Stimulated activated CD4-positive, alpha-beta T cell treated with anti-CD3 and anti-CD28 coated beads, Interleukin-2, amount 100 ng/mL, for 48 hours (primary cell): Measurements from ENCODE around the gene GSC.
"Not testable (repeated sequence)": the region's sequence is repeated elsewhere in the genome, so short reads cannot be mapped to it uniquely, and the experiment has no call there.

Experiments used
- DNase-seq, 2 donors: peaks; one replicate each; pipeline ENCODE4 v3.0.0-alpha.2; 2020

The GSC gene

DNA sequence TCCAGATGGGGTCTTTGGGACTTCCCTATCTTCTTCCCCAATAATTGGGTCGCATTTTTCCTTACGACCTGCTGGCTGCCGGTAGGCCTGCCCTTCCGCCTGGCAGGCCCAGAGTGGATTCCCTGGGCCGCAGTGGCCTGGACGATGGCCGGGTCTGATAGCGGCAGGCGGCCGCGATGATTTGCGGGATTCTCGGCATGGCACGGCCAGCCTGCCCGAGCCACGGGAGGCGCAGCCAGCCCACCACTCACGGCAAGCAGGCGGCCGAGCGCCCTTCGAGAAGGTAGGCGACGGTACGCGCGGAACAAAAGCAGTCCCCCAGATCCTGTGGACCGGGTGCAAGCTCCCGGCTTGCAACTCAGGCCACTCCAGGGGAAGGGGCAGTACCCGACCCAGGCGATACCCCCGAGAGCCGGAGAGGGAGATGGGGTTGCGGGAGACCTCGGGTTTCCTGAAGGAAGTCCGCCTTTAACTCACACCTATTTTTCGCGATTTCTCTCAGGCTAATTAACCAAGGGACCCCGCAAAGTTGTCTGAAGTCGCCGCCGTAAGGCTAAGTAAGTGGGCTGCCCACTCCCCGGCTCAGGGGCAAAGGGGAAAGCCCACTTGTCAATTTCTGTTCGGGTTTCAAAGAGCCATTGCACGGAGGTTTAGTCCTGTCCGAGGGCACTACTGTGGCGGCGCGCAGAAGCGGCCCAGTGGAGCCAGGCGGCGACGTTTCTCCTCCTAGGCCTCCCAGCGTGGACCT is 1.4 kb upstream of the GSC start:
- DNase-seq = no peak

DNA sequence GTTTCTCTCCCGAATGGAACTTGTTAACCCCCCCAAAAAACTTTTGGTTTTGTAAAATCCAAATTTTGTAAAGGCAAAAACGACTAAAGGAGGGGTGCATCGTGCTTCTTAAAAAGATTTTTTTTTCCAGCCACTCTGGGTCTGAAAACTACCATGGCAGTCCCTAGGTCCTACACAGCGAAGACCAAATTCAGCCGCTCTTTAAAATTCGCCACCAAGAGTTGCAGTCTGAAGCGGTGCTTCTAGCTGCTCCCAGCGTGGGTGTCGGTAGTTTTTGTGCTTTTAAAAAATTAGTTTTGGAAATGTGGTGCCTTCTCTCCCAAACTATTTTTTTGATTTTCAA is 873 bp upstream of the GSC start:
- DNase-seq = no peak

GRCh38 chr14:94770251-94770749 is 387 bp upstream of the GSC start:
- no peak for DNase-seq

GRCh38 chr14:94768521-94769390 is 1.2 kb downstream of the GSC start:
- DNase-seq = no peak

- DNase-seq = no peak
Measured at GRCh38 chr14:94768141-94768520, 1.8 kb downstream of the GSC start.

DNA sequence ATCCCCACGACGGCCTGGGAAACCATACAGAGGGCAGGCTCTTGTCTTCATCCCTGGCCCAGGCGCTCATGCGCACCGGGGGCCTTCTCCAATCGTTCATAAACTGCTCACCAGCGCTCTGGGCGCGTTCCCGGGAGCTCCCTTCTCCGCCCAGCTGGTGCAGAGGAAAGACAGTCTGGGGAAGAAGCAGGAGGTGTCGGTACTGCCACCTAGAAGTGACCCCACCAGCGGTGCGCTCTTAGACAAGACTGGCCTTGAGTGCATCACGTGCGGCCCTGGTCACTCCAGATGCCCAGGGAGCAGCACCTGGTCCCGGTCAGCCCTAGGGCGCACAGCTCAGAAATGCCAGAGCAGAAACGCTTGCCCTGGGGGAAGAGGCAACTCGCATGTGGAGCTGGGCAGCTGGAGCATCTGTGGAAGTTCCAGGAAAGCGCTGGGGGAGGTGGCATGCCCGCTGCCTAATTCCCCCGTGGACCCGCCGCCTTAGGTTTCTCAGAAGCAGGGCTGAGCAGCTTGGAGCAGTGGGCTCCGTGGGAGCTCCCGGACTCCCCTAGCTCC is 2.5 kb downstream of the GSC start:
- DNase-seq = no peak

GRCh38 chr14:94764573-94764972 is 5.3 kb downstream of the GSC start:
- no peak for DNase-seq

DNA sequence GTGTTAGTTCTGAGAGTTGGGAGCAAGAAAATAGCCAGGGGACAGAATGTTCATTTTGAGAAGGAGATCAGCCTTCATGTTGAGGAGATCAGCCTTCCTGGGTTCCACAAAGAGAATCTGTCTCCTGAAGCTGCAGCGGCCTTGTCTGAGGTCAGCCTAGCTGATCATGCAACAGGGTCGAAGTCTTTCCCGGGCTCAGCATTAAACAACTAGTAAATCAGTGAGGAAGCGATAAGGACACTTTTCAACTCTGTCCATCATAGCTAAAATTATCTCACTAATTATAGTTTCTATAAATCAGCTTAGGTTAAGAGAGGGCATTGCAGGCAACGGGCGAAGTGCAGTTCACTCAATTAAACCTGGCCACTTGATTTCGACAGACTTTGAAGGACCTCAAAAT is 7.5 kb downstream of the GSC start:
- DNase-seq = no peak

GRCh38 chr14:94761997-94762377 is 7.9 kb downstream of the GSC start:
- no peak for DNase-seq

- no peak for DNase-seq
Measured at GRCh38 chr14:94761348-94761996, 8.4 kb downstream of the GSC start.

DNA sequence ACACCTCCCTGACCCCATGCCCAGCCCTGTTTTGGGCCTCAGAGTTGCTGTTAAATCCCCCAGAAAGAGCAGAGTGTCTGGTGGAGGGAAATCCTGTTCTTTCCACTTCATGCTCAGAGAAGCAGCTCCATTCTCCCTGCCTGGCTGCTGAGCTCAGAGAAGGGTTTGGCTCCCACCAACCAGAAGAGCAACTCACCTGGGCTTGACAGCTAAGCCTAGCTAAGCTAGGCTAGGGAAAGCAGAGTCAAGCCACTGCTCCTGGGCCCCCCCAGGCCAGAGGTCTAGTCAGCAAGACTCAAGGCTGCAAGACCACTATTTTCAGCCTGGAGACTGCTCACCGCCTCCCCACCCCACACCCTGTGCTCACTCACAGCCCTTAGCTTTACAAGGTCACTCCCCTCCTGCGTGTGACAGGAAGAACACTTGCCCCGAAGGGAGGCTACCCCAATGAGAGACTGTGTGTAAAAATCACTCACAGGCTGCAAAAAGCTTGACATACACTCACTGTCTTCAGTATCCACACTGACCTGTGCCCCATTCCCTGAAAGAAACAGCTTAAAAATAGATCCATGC is 13.5 kb downstream of the GSC start:
- DNase-seq = no peak

- DNase-seq = no peak
Measured at GRCh38 chr14:94754391-94754942, 15.4 kb downstream of the GSC start.

- DNase-seq = no peak
Measured at GRCh38 chr14:94752591-94753436, 17.1 kb downstream of the GSC start.

GRCh38 chr14:94751956-94752355 is 18.0 kb downstream of the GSC start:
- no peak for DNase-seq

GRCh38 chr14:94751321-94751720 is 18.6 kb downstream of the GSC start:
- DNase-seq = no peak

DNA sequence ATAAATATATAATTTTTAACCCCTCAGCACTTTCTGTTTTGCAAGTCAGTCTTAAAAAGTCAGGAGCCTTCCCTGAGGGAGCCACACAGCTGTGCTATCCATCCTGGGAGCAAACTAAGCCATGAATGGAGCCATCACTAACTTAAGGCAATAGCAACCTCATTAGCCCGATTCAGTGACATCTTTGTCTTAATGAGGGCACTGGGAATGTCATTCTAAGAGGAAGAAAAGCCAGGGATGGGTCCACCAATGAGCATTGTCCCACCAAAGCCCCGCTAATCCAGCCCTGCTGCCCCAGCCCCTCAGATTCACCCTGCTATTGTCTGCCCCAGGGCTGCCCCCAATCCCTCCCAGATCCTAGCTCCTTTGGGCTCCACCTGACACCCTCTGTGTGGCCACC is 19.5 kb downstream of the GSC start:
- no peak for DNase-seq

- no peak for DNase-seq
Measured at GRCh38 chr14:94748667-94749347, 21.1 kb downstream of the GSC start.

DNA sequence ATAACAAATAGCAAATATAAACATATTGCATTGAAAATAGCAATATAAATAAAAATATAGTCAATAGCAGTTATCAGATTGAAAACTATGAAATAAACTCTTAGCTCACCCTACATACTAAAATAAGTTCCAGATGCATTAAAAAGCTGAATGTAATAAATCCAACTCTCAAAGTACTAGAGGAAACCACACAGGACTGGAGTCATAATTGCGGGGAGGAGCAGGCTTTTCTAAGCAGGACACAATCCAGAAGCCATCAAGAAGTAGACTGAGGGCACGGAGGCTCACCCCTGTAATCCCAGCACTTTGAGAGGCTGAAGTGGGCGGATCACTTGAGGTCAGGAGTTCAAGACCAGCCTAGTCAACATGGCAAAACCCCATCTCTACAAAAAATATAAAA is 22.2 kb downstream of the GSC start:
- DNase-seq = no peak

DNA sequence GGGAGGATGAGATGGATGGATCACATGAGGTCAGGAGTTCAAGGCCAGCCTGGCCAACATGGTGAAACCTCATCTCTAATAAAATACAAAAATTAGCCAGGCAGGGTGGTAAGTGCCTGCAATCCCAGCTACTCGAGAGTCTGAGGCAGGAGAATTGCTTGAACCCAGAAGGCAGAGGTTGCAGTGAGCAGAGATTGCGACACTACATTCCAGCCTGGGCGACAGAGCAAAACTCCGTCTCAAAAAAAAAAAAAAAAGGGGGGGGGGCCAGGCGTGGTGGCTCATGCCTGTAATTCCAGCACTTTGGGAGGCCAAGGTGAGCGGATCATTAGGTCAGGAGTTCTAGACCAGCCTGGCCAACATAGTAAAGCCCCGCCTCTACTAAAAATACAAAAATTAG is 22.8 kb downstream of the GSC start:
- DNase-seq = not testable (repeated sequence)

- no peak for DNase-seq
Measured at GRCh38 chr14:94746131-94746530, 23.8 kb downstream of the GSC start.

- DNase-seq = no peak
Measured at GRCh38 chr14:94738751-94739150, 31.2 kb downstream of the GSC start.
